Stomach (tissue), 4 donors: Measurements from ENCODE around the gene FUT1.
A peak's percentile ranks its signal among the peaks of the same experiment; 100 is the strongest.

Experiments used
- CTCF ChIP-seq, 7 experiments: fragments of 450-650 bp in 4 of 7; fragments of 200-600 bp in 3 of 7; sonication (generic) in 3 of 7; IDR thresholded peaks; one replicate each; pipeline ENCODE4 v1.5.1; 2016 to 2019; ENCODE audit warnings: antibody characterized with exemption in 7 of 7, control low read depth in 2 of 7, mild to moderate bottlenecking in 1 of 7
- EP300 ChIP-seq: sonication (generic); formaldehyde crosslinking; IDR thresholded peaks from one replicate; pipeline ENCODE4 v1.6.1; 2017; ENCODE audit warnings: antibody characterized with exemption
- POLR2A ChIP-seq, 4 donors: fragments of 450-650 bp; IDR thresholded peaks; one replicate each; pipeline ENCODE4 v1.6.1; 2016; ENCODE audit warnings: antibody characterized with exemption in 4 of 4, control low read depth in 2 of 4, mild to moderate bottlenecking in 1 of 4, moderate library complexity in 1 of 4
- POLR2AphosphoS5 ChIP-seq, 3 donors: sonication (generic); formaldehyde crosslinking; IDR thresholded peaks; one replicate each; pipeline ENCODE4 v1.6.1; 2016; ENCODE audit warnings: antibody characterized with exemption in 3 of 3

GRCh38 chr19:48750351-48750750, 2.1 kb downstream of the FUT1 start:
- TF ChIP-seq CTCF (IDR thresholded peaks at IDR 0.05) (peak in 1 of 7 experiments; percentile 12), POLR2AphosphoS5 (IDR thresholded peaks at IDR 0.05) (no peak), EP300 (no peak), POLR2A (IDR thresholded peaks at IDR 0.05) (no peak)
